ENCODE results near the gene PGS1.

DNA sequence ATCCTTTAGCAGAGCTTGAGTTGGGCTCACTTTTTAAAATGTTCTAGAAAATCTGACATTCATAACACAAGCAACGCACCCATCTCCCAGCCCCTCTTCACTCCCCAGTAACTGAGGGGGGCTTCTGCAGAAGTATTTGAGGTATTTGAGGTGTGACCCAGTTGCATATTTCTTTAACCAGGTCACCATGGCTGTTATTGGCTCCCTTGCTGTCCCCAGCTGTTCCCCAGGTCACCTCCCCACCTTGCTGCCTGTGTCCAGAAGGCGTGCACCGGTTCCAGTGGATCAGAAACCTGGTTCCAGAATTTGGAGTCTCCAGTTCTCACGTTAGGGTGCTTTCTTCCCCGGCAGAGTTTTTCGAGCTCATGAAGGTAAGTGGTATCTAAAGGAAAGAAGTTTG, 13.8 kb downstream of the PGS1 start:
- TF ChIP-seq, protein P1, sequence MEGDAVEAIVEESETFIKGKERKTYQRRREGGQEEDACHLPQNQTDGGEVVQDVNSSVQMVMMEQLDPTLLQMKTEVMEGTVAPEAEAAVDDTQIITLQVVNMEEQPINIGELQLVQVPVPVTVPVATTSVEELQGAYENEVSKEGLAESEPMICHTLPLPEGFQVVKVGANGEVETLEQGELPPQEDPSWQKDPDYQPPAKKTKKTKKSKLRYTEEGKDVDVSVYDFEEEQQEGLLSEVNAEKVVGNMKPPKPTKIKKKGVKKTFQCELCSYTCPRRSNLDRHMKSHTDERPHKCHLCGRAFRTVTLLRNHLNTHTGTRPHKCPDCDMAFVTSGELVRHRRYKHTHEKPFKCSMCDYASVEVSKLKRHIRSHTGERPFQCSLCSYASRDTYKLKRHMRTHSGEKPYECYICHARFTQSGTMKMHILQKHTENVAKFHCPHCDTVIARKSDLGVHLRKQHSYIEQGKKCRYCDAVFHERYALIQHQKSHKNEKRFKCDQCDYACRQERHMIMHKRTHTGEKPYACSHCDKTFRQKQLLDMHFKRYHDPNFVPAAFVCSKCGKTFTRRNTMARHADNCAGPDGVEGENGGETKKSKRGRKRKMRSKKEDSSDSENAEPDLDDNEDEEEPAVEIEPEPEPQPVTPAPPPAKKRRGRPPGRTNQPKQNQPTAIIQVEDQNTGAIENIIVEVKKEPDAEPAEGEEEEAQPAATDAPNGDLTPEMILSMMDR (conservative IDR thresholded peaks at IDR 0.05; ENCODE audit: low read depth, low read length), result no peak
- TF ChIP-seq EZH2 (IDR thresholded peaks at IDR 0.05; ENCODE audit: borderline replicate concordance, low read depth, low read length, poor library complexity, severe bottlenecking), result no peak
